Transverse colon (tissue), 4 donors: ENCODE measurements around the gene SRL. TPM values are rescaled to one million over a fixed set of nuclear protein-coding genes. Genes with fewer than 3 reads are reported as not detected.

Source experiments
- DNase-seq: peaks from one replicate; pipeline ENCODE4 v3.0.0-alpha.2; 2019
- H3K27ac ChIP-seq, 4 donors: fragments of 200-600 bp; sonication (generic); 2 replicates each; pipeline ENCODE4 v1.5.1; 2016 to 2018; ENCODE audit warnings: inconsistent platforms in 4 of 4
- H3K27me3 ChIP-seq: fragments of 200-600 bp; sonication (generic); 2 replicates; pipeline ENCODE4 v1.5.1; 2017; ENCODE audit warnings: inconsistent platforms
- H3K36me3 ChIP-seq, 4 donors: fragments of 200-600 bp; sonication (generic); 2 replicates each; pipeline ENCODE4 v1.5.1; 2017 to 2019; ENCODE audit warnings: inconsistent platforms in 4 of 4
- H3K4me1 ChIP-seq, 4 donors: fragments of 200-600 bp; sonication (generic); 2 replicates each; pipeline ENCODE4 v1.5.1; 2017 to 2020; ENCODE audit warnings: inconsistent platforms in 4 of 4
- H3K4me3 ChIP-seq, 4 donors: fragments of 200-600 bp; sonication (generic); 1 replicate in 1 of 4; 2 replicates in 3 of 4; pipeline versions ENCODE4 v1.5.1 to v1.6.1; 2017 to 2019; ENCODE audit warnings: inconsistent platforms in 4 of 4
- H3K9me3 ChIP-seq, 2 donors: fragments of 200-600 bp; sonication (generic); 2 replicates each; pipeline ENCODE4 v1.5.1; 2017 to 2019; ENCODE audit warnings: inconsistent platforms in 2 of 2
- EP300 ChIP-seq: sonication (generic); formaldehyde crosslinking; IDR thresholded peaks from one replicate; pipeline ENCODE4 v1.6.1; 2017; ENCODE audit warnings: antibody characterized with exemption, low read depth
- POLR2A ChIP-seq: fragments of 450-650 bp; IDR thresholded peaks from one replicate; pipeline ENCODE4 v1.6.1; 2016; ENCODE audit warnings: antibody characterized with exemption, mild to moderate bottlenecking, moderate library complexity
- POLR2AphosphoS5 ChIP-seq, 3 donors: sonication (generic); formaldehyde crosslinking; IDR thresholded peaks; one replicate each; pipeline ENCODE4 v1.6.1; 2016; ENCODE audit warnings: antibody characterized with exemption in 3 of 3
- WGBS, 2 donors: methylation state at CpG; one replicate each; pipeline ENCODE4 v1.1.5; 2018; ENCODE audit warnings: low coverage in 1 of 2; 5-methylcytosine and 5-hydroxymethylcytosine counted together
- in situ Hi-C, 4 donors: fragments of 200-750 bp; cut with MboI; loops; one replicate each; pipeline versions ENCODE4 v1.15.0 to v1.15.1; 2017; ENCODE audit warnings: low sequenced_read_pairs in 3 of 4, low pct_ligation_motif_present in 1 of 4, low pct_unique_long_range_greater_than_20kb in 1 of 4
- intact Hi-C: fragments of 100-400 bp; cut with DNase I; formaldehyde crosslinking; loops from one replicate; pipeline ENCODE4 v1.15.1; 2023; ENCODE audit warnings: low total_unique reads
- total RNA-seq, 4 donors: library from RNA; depleted of rRNA; stranded (reverse); fragments of >200 nt; gene quantifications; one replicate each; pipeline ENCODE4 v1.1.0, GENCODE V29; 2016
- TF ChIP-seq, protein P1 (sequence below), 5 experiments: fragments of 200-600 bp in 3 of 5; fragments of 450-650 bp in 2 of 5; sonication (generic) in 3 of 5; IDR thresholded peaks; 1 replicate in 2 of 5; 2 replicates in 3 of 5; pipeline ENCODE4 v1.5.1; 2016 to 2017; ENCODE audit warnings: antibody characterized with exemption in 5 of 5, inconsistent platforms in 3 of 5, mild to moderate bottlenecking in 2 of 5, moderate library complexity in 1 of 5

Gene SRL
- total RNA-seq, 4 donors from 2014 or later, result 0.32 to 0.68 TPM; not detected in 2

DNA sequence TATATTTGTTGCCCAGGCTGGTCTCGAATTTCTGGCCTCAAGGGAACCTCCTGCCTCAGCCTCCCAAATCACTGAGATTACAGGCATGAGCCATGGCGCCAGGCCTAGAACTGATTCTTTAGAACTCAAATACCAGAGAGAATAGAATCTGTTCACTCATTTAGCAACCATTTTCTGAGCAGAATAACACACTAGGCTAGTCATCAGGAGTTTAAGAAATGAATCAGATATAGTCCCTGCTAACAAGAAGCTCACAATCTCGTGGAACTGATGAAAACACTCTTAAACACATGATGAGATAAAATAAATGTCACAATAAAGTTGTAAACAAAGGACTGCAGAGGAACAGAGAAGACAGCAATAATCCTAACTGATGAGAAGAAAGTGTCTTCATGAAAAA is 69.8 kb downstream of the SRL start:
- in situ Hi-C loops, result no loop called here
- Histone ChIP-seq H3K4me1 (no peaks in the 10 kb centered on the region), H3K27me3 (no peaks in the 10 kb centered on the region), H3K9me3 (no peaks in the 10 kb centered on the region), H3K27ac (no peak overlapping the region), H3K4me3 (no peak overlapping the region), H3K36me3 (no peaks in the 10 kb centered on the region)
- intact Hi-C loops, result no loop called here
- 43 to 79% methylated on average over 3 of the region's 3 CpGs for WGBS, 2 donors
- no peak for DNase-seq
- TF ChIP-seq, protein P1, sequence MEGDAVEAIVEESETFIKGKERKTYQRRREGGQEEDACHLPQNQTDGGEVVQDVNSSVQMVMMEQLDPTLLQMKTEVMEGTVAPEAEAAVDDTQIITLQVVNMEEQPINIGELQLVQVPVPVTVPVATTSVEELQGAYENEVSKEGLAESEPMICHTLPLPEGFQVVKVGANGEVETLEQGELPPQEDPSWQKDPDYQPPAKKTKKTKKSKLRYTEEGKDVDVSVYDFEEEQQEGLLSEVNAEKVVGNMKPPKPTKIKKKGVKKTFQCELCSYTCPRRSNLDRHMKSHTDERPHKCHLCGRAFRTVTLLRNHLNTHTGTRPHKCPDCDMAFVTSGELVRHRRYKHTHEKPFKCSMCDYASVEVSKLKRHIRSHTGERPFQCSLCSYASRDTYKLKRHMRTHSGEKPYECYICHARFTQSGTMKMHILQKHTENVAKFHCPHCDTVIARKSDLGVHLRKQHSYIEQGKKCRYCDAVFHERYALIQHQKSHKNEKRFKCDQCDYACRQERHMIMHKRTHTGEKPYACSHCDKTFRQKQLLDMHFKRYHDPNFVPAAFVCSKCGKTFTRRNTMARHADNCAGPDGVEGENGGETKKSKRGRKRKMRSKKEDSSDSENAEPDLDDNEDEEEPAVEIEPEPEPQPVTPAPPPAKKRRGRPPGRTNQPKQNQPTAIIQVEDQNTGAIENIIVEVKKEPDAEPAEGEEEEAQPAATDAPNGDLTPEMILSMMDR (IDR thresholded peaks at IDR 0.05), result no peak
- no peak for TF ChIP-seq POLR2A
- no peak for TF ChIP-seq EP300
- TF ChIP-seq POLR2AphosphoS5 (IDR thresholded peaks at IDR 0.05), result no peak

DNA sequence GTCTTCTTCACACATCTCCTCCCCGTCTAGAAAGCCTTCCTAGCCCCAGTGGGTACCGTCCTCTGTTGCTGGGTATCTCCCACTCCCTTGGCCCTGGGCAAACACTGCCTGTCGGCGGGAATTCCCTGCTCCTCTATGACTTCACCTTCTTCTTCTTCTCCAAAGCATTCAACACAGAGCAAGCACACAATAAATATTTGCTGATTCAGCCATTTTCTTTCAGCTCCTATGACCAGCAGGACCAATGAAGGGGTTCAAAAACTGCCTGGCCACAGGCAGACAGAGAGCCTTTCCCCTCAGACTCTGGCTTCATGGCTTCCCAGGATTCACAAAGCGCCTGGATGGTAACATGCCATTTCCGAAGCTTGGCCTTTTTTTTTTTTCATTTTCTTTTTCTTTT is 72.5 kb downstream of the SRL start:
- no peak overlapping the region for H3K27ac ChIP-seq
- no peak for TF ChIP-seq POLR2A
- TF ChIP-seq POLR2AphosphoS5 (IDR thresholded peaks at IDR 0.05), result no peak
- TF ChIP-seq, protein P1 (IDR thresholded peaks at IDR 0.05), result no peak
- no peak for TF ChIP-seq EP300
- no peak for DNase-seq
- WGBS, 2 donors, result 83 to 95% methylated on average over 6 of the region's 6 CpGs
- H3K36me3 ChIP-seq, result no peaks in the 10 kb centered on the region
- H3K9me3 ChIP-seq, result no peaks in the 10 kb centered on the region
- H3K4me1 ChIP-seq, result no peaks in the 10 kb centered on the region
- in situ Hi-C loops, result no loop called here
- intact Hi-C loops, result no loop called here
- H3K4me3 ChIP-seq, result no peak overlapping the region
- no peaks in the 10 kb centered on the region for H3K27me3 ChIP-seq

DNA sequence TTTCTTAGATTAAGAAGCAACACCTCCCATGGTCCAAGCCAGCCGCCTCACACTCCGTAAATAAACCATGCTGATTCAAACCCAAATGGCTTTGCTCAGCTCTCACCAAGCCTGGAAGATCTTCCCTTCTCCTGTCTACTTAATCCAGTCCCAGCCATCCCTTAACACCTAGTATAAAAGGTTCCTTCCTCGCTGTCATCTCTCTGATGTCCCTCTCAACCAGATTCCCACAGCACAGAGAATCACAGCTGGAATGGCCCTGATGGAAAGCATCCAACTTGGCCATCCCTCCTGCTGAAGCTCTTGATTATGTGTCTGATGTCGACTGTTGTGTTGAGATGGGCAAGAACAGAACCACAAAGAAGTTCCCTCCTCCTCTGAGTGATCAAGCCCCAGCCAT is 75.1 kb downstream of the SRL start:
- Histone ChIP-seq H3K9me3 (no peaks in the 10 kb centered on the region), H3K27ac (no peak overlapping the region), H3K4me3 (no peak overlapping the region), H3K27me3 (no peaks in the 10 kb centered on the region), H3K4me1 (no peaks in the 10 kb centered on the region), H3K36me3 (no peaks in the 10 kb centered on the region)
- TF ChIP-seq POLR2AphosphoS5 (IDR thresholded peaks at IDR 0.05) (no peak), POLR2A (no peak), EP300 (no peak)
- TF ChIP-seq, protein P1 (IDR thresholded peaks at IDR 0.05), result no peak
- in situ Hi-C loops, result no loop called here
- no peak for DNase-seq
- 67 to 84% methylated on average over 1 to 4 of the region's 4 CpGs for WGBS, 2 donors
- intact Hi-C loops, result no loop called here

DNA sequence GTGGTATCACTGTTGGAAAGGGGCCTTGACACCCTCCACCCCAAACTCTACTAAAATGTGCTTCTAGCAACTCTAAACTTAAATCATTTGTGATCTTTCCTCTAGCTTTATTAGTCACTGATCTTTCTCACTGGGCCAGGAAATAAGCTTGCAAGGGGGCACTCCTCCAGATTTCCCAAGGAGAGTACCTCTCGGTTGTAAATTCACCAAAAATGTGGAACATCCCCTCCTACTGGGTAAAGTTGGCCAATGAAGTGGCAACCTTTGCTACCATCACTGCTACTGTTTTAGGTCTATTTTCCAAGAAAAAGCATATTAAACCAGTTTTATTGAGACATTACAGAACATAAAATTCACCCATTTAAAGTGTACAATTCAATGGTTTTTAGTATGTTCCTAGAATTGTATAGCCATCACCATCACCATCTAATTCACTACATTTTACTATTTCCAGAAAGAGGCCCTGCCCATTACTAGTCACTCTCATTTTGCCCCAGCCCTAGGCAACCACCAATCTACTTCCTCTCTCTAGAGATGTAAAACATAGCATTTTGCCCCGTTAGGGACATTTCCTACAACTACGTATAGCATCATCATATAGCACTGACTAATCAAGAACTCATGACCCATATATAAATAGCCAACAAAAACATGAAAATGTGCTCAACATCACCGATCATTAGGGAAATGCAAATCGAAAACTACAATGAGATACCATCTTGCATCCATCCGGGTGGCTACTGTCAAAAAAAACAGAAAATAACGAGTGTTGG is 81.0 kb downstream of the SRL start:
- H3K4me3 ChIP-seq, result no peak overlapping the region
- in situ Hi-C loops (no loop called here), intact Hi-C loops (no loop called here)
- no peak overlapping the region for H3K27ac ChIP-seq
- TF ChIP-seq EP300 (no peak), POLR2AphosphoS5 (IDR thresholded peaks at IDR 0.05) (no peak), POLR2A (no peak)
- TF ChIP-seq, protein P1 (IDR thresholded peaks at IDR 0.05), result no peak
- no peak for DNase-seq
- WGBS, 2 donors, result 82% methylated on average over 6 to 7 of the region's 7 CpGs
- H3K36me3 ChIP-seq, result no peaks in the 10 kb centered on the region
- H3K4me1 ChIP-seq, result no peaks in the 10 kb centered on the region
- no peaks in the 10 kb centered on the region for H3K27me3 ChIP-seq
- no peaks in the 10 kb centered on the region for H3K9me3 ChIP-seq
